Measurements from ENCODE around the gene C2CD2.

GRCh38 chr21:41868062-41868710 lies 85.6 kb downstream of the C2CD2 start:
- no peak for TF ChIP-seq CTCF (IDR thresholded peaks at IDR 0.05)
- no peak for TF ChIP-seq EZH2 (IDR thresholded peaks at IDR 0.05; ENCODE audit: borderline replicate concordance, insufficient read depth, low read depth, low read length, poor library complexity, severe bottlenecking)
